HCT116 (cell line): ENCODE measurements around the gene SMYD3. TPM values are rescaled to one million over a fixed set of nuclear protein-coding genes. Genes with fewer than 3 reads are reported as not detected.

Experiments
- ATAC-seq: fragments of 200-7000 bp; cut with Tn5 transposase; 2 replicates; pipeline ENCODE4 v1.9.1; 2020; ENCODE audit warnings: mild to moderate bottlenecking, moderate library complexity
- BruUV-seq: library from RNA; stranded (reverse); fragments of 400-500 nt; replicated peaks from 2 replicates; lab custom pipeline; 2021; lab: Mats Ljungman, UMichigan
- CTCF ChIA-PET: fragments of 300-600 bp; sonication (Branson Sonifier 250); formaldehyde crosslinking; loops from one replicate; lab custom pipeline; 2021; ENCODE audit warnings: antibody characterized with exemption; lab: Charles Lee
- POLR2A ChIA-PET: fragments of 300-600, 350-600 bp; sonication (Branson Sonifier 250); formaldehyde crosslinking; loops from one replicate; lab custom pipeline; 2021; ENCODE audit warnings: antibody characterized with exemption; lab: Charles Lee
- RAD21 ChIA-PET, 2 experiments: fragments of 300-600 bp; sonication (Branson Sonifier 250); formaldehyde crosslinking; loops; one replicate each; lab custom pipeline; 2023; ENCODE audit warnings: low total read pairs in 2 of 2; ENCODE audit not compliant: uncharacterized antibody in 2 of 2, unreplicated experiment in 2 of 2, low non-redundant PET in 1 of 2; lab: Charles Lee
- DNase-seq: peaks from one replicate; pipeline ENCODE4 v3.0.0-alpha.2; 2010; ENCODE audit warnings: low read depth, low spot score
- H2AFZ ChIP-seq: fragments of 200-600 bp; shearing (Covaris generic), sonication (generic); 2 replicates; pipeline ENCODE4 v1.6.1; 2017; ENCODE audit warnings: low read depth, mixed run types, mixed read lengths, antibody characterized with exemption, low read length; ENCODE audit not compliant: poor library complexity, severe bottlenecking
- H3K27ac ChIP-seq: 2 replicates; pipeline ENCODE4 v1.5.1; 2012; ENCODE audit warnings: low read depth, low read length
- H3K27me3 ChIP-seq: fragments of 200-600 bp; sonication (generic); 2 replicates; pipeline ENCODE4 v1.6.1; 2016; ENCODE audit warnings: mixed run types, low read length, mixed read lengths; ENCODE audit not compliant: insufficient read depth
- H3K36me3 ChIP-seq, 2 experiments: fragments of 200-500 bp in 1 of 2; fragments of 200-600 bp in 1 of 2; sonication (Bioruptor generic) in 1 of 2; sonication (generic) in 1 of 2; 2 replicates each; pipeline versions ENCODE4 v1.5.1 to v1.6.1; 2014 to 2016; ENCODE audit warnings: low read length in 2 of 2, inconsistent platforms in 1 of 2, mixed read lengths in 1 of 2, mixed run types in 1 of 2; ENCODE audit not compliant: insufficient read depth in 2 of 2, control insufficient read depth in 1 of 2
- H3K4me1 ChIP-seq, 2 experiments: fragments of 200-600 bp in 1 of 2; sonication (generic) in 1 of 2; 2 replicates each; pipeline versions ENCODE4 v1.5.1 to v1.6.1; 2012 to 2017; ENCODE audit warnings: low read length in 2 of 2, inconsistent platforms in 1 of 2, mild to moderate bottlenecking in 1 of 2, mixed read lengths in 1 of 2, mixed run types in 1 of 2, moderate library complexity in 1 of 2; ENCODE audit not compliant: insufficient read depth in 2 of 2, control insufficient read depth in 1 of 2
- H3K4me2 ChIP-seq: fragments of 200-600 bp; sonication (generic); 2 replicates; pipeline ENCODE4 v1.6.1; 2017; ENCODE audit warnings: mixed run types, low read length, mixed read lengths
- H3K4me3 ChIP-seq, 2 experiments: fragments of 200-600 bp in 1 of 2; sonication (generic) in 1 of 2; replicated peaks in 1 of 2; 2 replicates each; pipeline ENCODE4 v1.5.1; 2011 to 2016; ENCODE audit warnings: low read length in 2 of 2, control low read depth in 1 of 2, low read depth in 1 of 2, mild to moderate bottlenecking in 1 of 2, mixed read lengths in 1 of 2, mixed run types in 1 of 2
- H3K79me2 ChIP-seq: fragments of 200-600 bp; sonication (generic); 2 replicates; pipeline ENCODE4 v1.6.1; 2017; ENCODE audit warnings: mild to moderate bottlenecking, mixed run types, low read length, moderate library complexity, mixed read lengths; ENCODE audit not compliant: insufficient read depth
- H3K9ac ChIP-seq: fragments of 200-600 bp; sonication (generic); 2 replicates; pipeline ENCODE4 v1.6.1; 2016; ENCODE audit warnings: low read length, mixed read lengths
- H3K9me2 ChIP-seq: fragments of 200-600 bp; sonication (generic), shearing (Covaris generic); 2 replicates; pipeline ENCODE4 v1.6.1; 2017; ENCODE audit warnings: mixed run types, mild to moderate bottlenecking, moderate library complexity; ENCODE audit not compliant: insufficient read depth
- H3K9me3 ChIP-seq, 2 experiments: fragments of 200-500 bp in 1 of 2; fragments of 200-600 bp in 1 of 2; sonication (Bioruptor generic) in 1 of 2; sonication (generic) in 1 of 2; 2 replicates each; pipeline ENCODE4 v1.6.1; 2014 to 2017; ENCODE audit warnings: low read length in 2 of 2, mixed read lengths in 2 of 2, inconsistent platforms in 1 of 2, low read depth in 1 of 2, mild to moderate bottlenecking in 1 of 2, mixed run types in 1 of 2, moderate library complexity in 1 of 2; ENCODE audit not compliant: control insufficient read depth in 1 of 2, insufficient read depth in 1 of 2
- H4K20me1 ChIP-seq: fragments of 200-600 bp; sonication (generic), shearing (Covaris generic); 2 replicates; pipeline ENCODE4 v1.6.1; 2017; ENCODE audit warnings: mixed run types, mild to moderate bottlenecking, moderate library complexity; ENCODE audit not compliant: insufficient read depth
- CBX3 ChIP-seq: IDR thresholded peaks from 2 replicates; pipeline ENCODE4 v1.6.1; 2012; ENCODE audit warnings: low read depth
- CEBPB ChIP-seq: IDR thresholded peaks from 2 replicates; pipeline ENCODE4 v1.6.1; 2012; ENCODE audit warnings: low read depth
- FOSL1 ChIP-seq: IDR thresholded peaks from 2 replicates; pipeline ENCODE4 v1.6.1; 2012; ENCODE audit warnings: low read depth
- JUND ChIP-seq: IDR thresholded peaks from 2 replicates; pipeline ENCODE4 v1.6.1; 2012
- SIN3A ChIP-seq: IDR thresholded peaks from 2 replicates; pipeline ENCODE4 v1.6.1; 2012; ENCODE audit warnings: low read depth
- SP1 ChIP-seq: IDR thresholded peaks from 2 replicates; pipeline ENCODE4 v1.6.1; 2012; ENCODE audit warnings: low read depth
- intact Hi-C: fragments of 100-400 bp; cut with micrococcal nuclease; formaldehyde crosslinking; loops from 2 replicates; pipeline ENCODE4 v1.10.0; 2022
- total RNA-seq: library from RNA; stranded (reverse); gene quantifications from one replicate; pipeline ENCODE4 v1.2.1, GENCODE V29; 2021; ENCODE audit not compliant: unreplicated experiment
- TF ChIP-seq, protein P1 (sequence below), 3 experiments: fragments of 200-600 bp in 1 of 3; sonication (generic) in 1 of 3; IDR thresholded peaks in 2 of 3; conservative IDR thresholded peaks in 1 of 3; 2 replicates each; pipeline ENCODE4 v1.5.1; 2012 to 2017; ENCODE audit warnings: low read depth in 2 of 3, low read length in 2 of 3, antibody characterized with exemption in 1 of 3, borderline replicate concordance in 1 of 3, control low read depth in 1 of 3, mild to moderate bottlenecking in 1 of 3, mixed read lengths in 1 of 3, mixed run types in 1 of 3, moderate library complexity in 1 of 3; ENCODE audit not compliant: insufficient read depth in 1 of 3

Gene SMYD3
- total RNA-seq, 1 experiment from 2014 or later, result 33.6 TPM

GRCh38 chr1:246295340-246295739 lies 211.7 kb downstream of the SMYD3 start:
- DNase-seq (no peak), ATAC-seq (no peak)
- no peaks in the 10 kb centered on the region for H3K36me3 ChIP-seq
- no peak overlapping the region for H3K9ac ChIP-seq
- H3K4me2 ChIP-seq, result no peak overlapping the region
- H3K27me3 ChIP-seq, result no peaks in the 10 kb centered on the region
- ChIA-PET CTCF (no interaction called here), RAD21 (no interaction called here), POLR2A (no interaction called here)
- no peak overlapping the region for H2AFZ ChIP-seq
- H4K20me1 ChIP-seq, result no peaks in the 10 kb centered on the region
- no peak overlapping the region for H3K27ac ChIP-seq
- TF ChIP-seq SP1 (no peak), SIN3A (no peak), FOSL1 (no peak)
- peaks cover 0 to 6% of the 10 kb centered on the region in 2 experiments; a peak in 1 of 4 replicates for H3K4me1 ChIP-seq
- no peaks in the 10 kb centered on the region for H3K9me3 ChIP-seq
- no peaks in the 10 kb centered on the region for H3K9me2 ChIP-seq
- intact Hi-C loops, result no loop called here
- no TSS peak for BruUV-seq
- H3K4me3 ChIP-seq, result no peak overlapping the region
- no peaks in the 10 kb centered on the region for H3K79me2 ChIP-seq

DNA sequence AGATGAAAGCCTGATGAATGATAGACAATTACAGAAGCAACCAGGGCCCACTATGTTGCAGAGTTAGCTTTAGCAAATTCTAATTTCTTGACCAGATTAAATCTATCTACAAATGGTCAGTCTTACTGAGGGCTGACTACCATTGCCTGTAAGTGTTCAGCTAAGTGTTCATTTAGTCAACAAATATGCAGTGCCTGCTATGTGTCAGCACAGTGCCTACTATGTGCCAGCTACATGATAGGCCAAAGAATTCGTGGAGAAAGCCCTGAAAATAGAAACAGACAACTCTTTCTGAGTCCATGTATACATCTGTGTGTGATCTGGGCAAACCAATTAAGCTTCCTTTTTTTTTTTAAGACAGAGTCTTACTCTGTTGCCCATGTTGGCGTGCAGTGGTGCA lies 212.8 kb downstream of the SMYD3 start:
- BruUV-seq, result no TSS peak
- no peaks in the 10 kb centered on the region for H3K9me2 ChIP-seq
- H3K79me2 ChIP-seq, result no peaks in the 10 kb centered on the region
- ChIA-PET RAD21 (no interaction called here), POLR2A (no interaction called here), CTCF (no interaction called here)
- H3K4me3 ChIP-seq, result no peak overlapping the region
- H3K27me3 ChIP-seq, result no peaks in the 10 kb centered on the region
- intact Hi-C loops, result no loop called here
- no peak for ATAC-seq
- H3K4me2 ChIP-seq, result no peak overlapping the region
- TF ChIP-seq JUND, result no peak
- TF ChIP-seq CBX3, result no peak
- TF ChIP-seq, protein P1, sequence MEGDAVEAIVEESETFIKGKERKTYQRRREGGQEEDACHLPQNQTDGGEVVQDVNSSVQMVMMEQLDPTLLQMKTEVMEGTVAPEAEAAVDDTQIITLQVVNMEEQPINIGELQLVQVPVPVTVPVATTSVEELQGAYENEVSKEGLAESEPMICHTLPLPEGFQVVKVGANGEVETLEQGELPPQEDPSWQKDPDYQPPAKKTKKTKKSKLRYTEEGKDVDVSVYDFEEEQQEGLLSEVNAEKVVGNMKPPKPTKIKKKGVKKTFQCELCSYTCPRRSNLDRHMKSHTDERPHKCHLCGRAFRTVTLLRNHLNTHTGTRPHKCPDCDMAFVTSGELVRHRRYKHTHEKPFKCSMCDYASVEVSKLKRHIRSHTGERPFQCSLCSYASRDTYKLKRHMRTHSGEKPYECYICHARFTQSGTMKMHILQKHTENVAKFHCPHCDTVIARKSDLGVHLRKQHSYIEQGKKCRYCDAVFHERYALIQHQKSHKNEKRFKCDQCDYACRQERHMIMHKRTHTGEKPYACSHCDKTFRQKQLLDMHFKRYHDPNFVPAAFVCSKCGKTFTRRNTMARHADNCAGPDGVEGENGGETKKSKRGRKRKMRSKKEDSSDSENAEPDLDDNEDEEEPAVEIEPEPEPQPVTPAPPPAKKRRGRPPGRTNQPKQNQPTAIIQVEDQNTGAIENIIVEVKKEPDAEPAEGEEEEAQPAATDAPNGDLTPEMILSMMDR (IDR thresholded peaks at IDR 0.05 in 2 of 3, conservative IDR thresholded peaks at IDR 0.05 in 1 of 3; ENCODE audit: borderline replicate concordance in 1 of 3, insufficient read depth in 1 of 3, low read depth in 2 of 3, low read length in 2 of 3), result no peak
- no peak for TF ChIP-seq CEBPB
- H2AFZ ChIP-seq, result no peak overlapping the region
- H3K36me3 ChIP-seq, result no peaks in the 10 kb centered on the region
- no peak overlapping the region for H3K9ac ChIP-seq
- no peak overlapping the region for H3K27ac ChIP-seq
- H4K20me1 ChIP-seq, result no peaks in the 10 kb centered on the region
- H3K9me3 ChIP-seq, result no peaks in the 10 kb centered on the region
- H3K4me1 ChIP-seq, result peaks cover 0 to 6% of the 10 kb centered on the region in 2 experiments; a peak in 1 of 4 replicates
- DNase-seq, result no peak
